Type B pancreatic cell (in vitro differentiated cells): Measurements from ENCODE around the gene ADAM19. TPM values are rescaled to one million over a fixed set of nuclear protein-coding genes. Genes with fewer than 3 reads are reported as not detected.

Source experiments
- DNase-seq: peaks from one replicate; pipeline ENCODE4 v3.0.0; 2021; ENCODE audit warnings: mixed read lengths; ENCODE audit not compliant: unreplicated experiment; ENCODE audit errors: extremely low spot score
- H3K27ac Mint-ChIP-seq: 2 replicates; pipeline ENCODE4 v1.8.0; 2021; ENCODE audit warnings: mild to moderate bottlenecking, mixed read lengths
- H3K27me3 Mint-ChIP-seq: 2 replicates; pipeline ENCODE4 v1.8.0; 2021; ENCODE audit warnings: mixed read lengths
- H3K36me3 Mint-ChIP-seq: 2 replicates; pipeline ENCODE4 v1.8.0; 2021; ENCODE audit warnings: mixed read lengths
- H3K4me1 Mint-ChIP-seq: one replicate; pipeline ENCODE4 v1.8.0; 2021; ENCODE audit warnings: mixed read lengths; ENCODE audit not compliant: unreplicated experiment
- H3K4me3 Mint-ChIP-seq: 2 replicates; pipeline ENCODE4 v1.8.0; 2021; ENCODE audit warnings: mild to moderate bottlenecking, mixed read lengths
- H3K9me3 Mint-ChIP-seq: 2 replicates; pipeline ENCODE4 v1.8.0; 2021; ENCODE audit warnings: mixed read lengths
- CTCF ChIP-seq: fragments of 200-600 bp; sonication (generic); conservative IDR thresholded peaks from 2 replicates; pipeline ENCODE4 v1.5.0; 2021; ENCODE audit warnings: antibody characterized with exemption, mild to moderate bottlenecking
- total RNA-seq: library from RNA; stranded (reverse); gene quantifications from 2 replicates; pipeline ENCODE4 v1.2.1, GENCODE V29; 2021; ENCODE audit warnings: low replicate concordance

The ADAM19 gene
- total RNA-seq, 1 donor from 2014 or later: 15.8 TPM

DNA sequence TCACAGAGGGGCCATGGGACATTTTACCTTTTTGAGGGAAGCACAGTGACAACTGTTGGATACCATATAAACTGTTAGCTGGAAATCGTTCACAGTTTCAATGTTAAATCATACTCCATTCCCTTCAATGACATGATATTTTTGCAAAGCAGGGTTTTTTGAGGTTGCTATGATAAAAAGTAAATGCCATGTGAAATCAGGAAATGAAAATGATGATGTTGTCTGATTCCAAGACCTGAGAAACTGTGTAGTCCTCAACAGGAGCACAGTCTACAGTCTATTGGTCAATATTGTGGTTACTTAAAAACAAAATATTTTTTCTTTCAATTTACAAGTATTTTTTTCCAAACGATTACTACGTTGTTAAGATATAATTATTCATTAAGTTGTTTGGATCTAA is 24.0 kb upstream of the ADAM19 start:
- no peak overlapping the region for H3K27ac Mint-ChIP-seq
- no peaks in the 10 kb centered on the region for H3K27me3 Mint-ChIP-seq
- H3K4me1 Mint-ChIP-seq: peaks cover 6% of the 10 kb centered on the region
- H3K36me3 Mint-ChIP-seq: no peaks in the 10 kb centered on the region
- peaks cover 10% of the 10 kb centered on the region for H3K9me3 Mint-ChIP-seq
- no peak for DNase-seq
- TF ChIP-seq CTCF: no peak
- no peak overlapping the region for H3K4me3 Mint-ChIP-seq

DNA sequence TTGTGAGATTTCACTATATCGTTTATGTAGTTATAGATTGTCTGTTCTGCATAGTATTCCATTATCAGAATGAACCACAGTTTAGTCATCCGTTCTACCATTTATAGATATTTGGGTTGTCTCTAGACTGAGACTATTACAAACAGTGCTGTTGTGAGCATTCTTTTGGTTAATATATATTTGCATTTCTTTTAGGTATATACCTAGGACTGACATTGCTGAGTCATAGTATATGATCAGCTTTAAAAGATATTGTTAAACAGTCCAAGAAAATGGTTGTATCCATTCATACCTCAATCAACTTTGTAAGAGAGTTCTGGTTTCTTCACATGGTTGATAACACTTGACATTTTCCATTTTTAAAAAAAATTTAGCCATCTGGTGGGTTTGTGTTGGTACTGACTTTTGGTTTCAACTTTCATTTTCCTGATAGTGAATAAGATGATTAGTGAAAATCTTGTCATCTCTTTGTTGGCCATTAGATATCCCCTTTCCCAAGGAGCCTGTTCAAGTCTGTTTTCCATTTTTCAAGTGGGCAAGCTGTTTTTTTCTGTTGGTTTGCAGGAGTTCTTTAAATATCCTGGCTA is 22.9 kb upstream of the ADAM19 start:
- H3K27me3 Mint-ChIP-seq: no peaks in the 10 kb centered on the region

GRCh38 chr5:157597277-157597676 is 21.7 kb upstream of the ADAM19 start:
- Mint-ChIP-seq H3K36me3 (no peaks in the 10 kb centered on the region), H3K27me3 (no peaks in the 10 kb centered on the region), H3K4me3 (no peak overlapping the region), H3K4me1 (peaks cover 8% of the 10 kb centered on the region), H3K27ac (no peak overlapping the region), H3K9me3 (peaks cover 10% of the 10 kb centered on the region)
- no peak for DNase-seq
- no peak for TF ChIP-seq CTCF

More for the DNA sequence above, 22.9 kb upstream of the ADAM19 start:
- H3K9me3 Mint-ChIP-seq: peaks cover 10% of the 10 kb centered on the region
- DNase-seq: no peak
- no peaks in the 10 kb centered on the region for H3K36me3 Mint-ChIP-seq
- H3K4me1 Mint-ChIP-seq: peaks cover 5% of the 10 kb centered on the region
- no peak overlapping the region for H3K4me3 Mint-ChIP-seq
- TF ChIP-seq CTCF: no peak
- H3K27ac Mint-ChIP-seq: no peak overlapping the region

GRCh38 chr5:157596487-157596886 is 20.9 kb upstream of the ADAM19 start:
- Mint-ChIP-seq H3K27me3 (no peaks in the 10 kb centered on the region), H3K36me3 (no peaks in the 10 kb centered on the region), H3K27ac (no peak overlapping the region), H3K9me3 (peaks cover 14% of the 10 kb centered on the region), H3K4me3 (no peak overlapping the region), H3K4me1 (peaks cover 8% of the 10 kb centered on the region)
- no peak for TF ChIP-seq CTCF
- no peak for DNase-seq

DNA sequence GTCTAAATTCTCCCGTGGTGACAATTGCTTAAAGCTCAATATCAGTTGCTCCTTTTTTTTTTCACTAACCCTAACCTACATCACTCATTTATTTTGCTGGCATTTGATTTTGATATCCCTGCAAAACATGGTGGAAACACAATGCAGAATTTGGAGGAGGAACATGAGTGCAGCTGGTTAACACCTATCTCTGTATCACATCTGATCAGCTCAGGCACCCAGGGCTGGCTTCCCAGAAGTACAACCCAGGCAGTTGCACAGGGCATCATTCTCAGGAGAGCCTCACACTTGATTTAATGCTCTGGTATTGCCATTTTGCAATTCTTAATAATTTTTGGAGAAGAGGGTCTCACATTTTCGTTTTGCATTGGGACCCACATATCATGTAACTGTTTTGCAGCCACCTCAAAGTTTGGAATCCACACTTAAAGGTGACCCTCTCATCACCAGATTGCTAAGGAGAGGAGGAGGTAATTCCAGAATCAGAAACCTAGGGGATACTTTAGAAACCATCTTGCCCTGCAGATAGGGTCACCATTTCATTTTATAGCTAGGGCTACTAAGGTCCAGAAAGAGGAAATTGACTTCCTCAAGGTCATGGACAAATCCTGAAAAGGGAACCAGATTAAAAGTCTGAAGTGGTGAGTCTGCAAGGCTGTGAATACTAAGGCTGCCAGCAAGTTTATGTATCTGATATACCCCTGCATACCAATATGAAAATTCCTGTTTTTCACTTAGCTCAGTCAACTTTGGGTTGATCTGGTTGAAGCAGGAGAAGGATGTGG is 19.3 kb upstream of the ADAM19 start:
- Mint-ChIP-seq H3K4me3 (no peak overlapping the region), H3K27me3 (no peaks in the 10 kb centered on the region), H3K9me3 (peaks cover 14% of the 10 kb centered on the region), H3K36me3 (no peaks in the 10 kb centered on the region), H3K27ac (no peak overlapping the region), H3K4me1 (peaks cover 8% of the 10 kb centered on the region)
- no peak for DNase-seq
- TF ChIP-seq CTCF: no peak
